Skeletal muscle satellite cell (primary cell): ENCODE measurements around the gene SKIC2.

Experiments used
- H3K27me3 ChIP-seq: 2 replicates; pipeline ENCODE4 v1.7.0; 2013; ENCODE audit warnings: low read length; ENCODE audit not compliant: control insufficient read depth, insufficient read depth
- H3K36me3 ChIP-seq: 2 replicates; pipeline ENCODE4 v1.7.0; 2013; ENCODE audit warnings: mild to moderate bottlenecking, control low read depth, low read length; ENCODE audit not compliant: insufficient read depth
- H3K4me1 ChIP-seq: 2 replicates; pipeline ENCODE4 v1.7.0; 2013; ENCODE audit warnings: low read length; ENCODE audit not compliant: control insufficient read depth, insufficient read depth
- H3K4me2 ChIP-seq: 2 replicates; pipeline ENCODE4 v1.7.0; 2013; ENCODE audit warnings: mild to moderate bottlenecking, low read length
- H3K4me3 ChIP-seq: 2 replicates; pipeline ENCODE4 v1.7.0; 2013; ENCODE audit warnings: low read length
- H3K9ac ChIP-seq: 2 replicates; pipeline ENCODE4 v1.7.0; 2013; ENCODE audit warnings: mild to moderate bottlenecking, low read depth, low read length, moderate library complexity
- H3K9me3 ChIP-seq: replicated peaks from 2 replicates; pipeline ENCODE4 v1.7.0; 2013; ENCODE audit warnings: mild to moderate bottlenecking, control low read depth, low read length

The SKIC2 gene

DNA sequence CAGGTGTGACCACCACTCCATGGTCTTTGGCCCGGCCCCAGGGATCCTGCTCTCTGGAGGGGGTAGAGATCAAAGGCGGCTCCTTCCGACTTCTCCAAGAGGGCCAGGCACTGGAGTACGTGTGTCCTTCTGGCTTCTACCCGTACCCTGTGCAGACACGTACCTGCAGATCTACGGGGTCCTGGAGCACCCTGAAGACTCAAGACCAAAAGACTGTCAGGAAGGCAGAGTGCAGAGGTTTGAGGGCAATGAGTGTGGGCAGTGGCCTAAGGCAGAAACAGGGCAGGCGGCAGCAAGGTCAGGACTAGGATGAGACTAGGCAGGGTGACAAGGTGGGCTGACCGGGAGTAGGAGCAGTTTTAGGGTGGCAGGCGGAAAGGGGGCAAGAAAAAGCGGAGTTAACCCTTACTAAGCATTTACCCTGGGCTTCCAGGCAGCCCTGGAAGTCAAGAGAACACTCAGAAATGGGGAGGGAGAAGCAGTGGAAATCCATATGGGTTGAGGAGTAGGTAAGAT is 12.5 kb upstream of the SKIC2 start:
- Histone ChIP-seq H3K9ac (no peak overlapping the region), H3K4me1 (peaks cover 23% of the 10 kb centered on the region), H3K9me3 (no peaks in the 10 kb centered on the region), H3K36me3 (peaks cover 10% of the 10 kb centered on the region), H3K4me2 (peak overlapping the region; percentile 85), H3K27me3 (peaks cover 18% of the 10 kb centered on the region), H3K4me3 (no peak overlapping the region)

DNA sequence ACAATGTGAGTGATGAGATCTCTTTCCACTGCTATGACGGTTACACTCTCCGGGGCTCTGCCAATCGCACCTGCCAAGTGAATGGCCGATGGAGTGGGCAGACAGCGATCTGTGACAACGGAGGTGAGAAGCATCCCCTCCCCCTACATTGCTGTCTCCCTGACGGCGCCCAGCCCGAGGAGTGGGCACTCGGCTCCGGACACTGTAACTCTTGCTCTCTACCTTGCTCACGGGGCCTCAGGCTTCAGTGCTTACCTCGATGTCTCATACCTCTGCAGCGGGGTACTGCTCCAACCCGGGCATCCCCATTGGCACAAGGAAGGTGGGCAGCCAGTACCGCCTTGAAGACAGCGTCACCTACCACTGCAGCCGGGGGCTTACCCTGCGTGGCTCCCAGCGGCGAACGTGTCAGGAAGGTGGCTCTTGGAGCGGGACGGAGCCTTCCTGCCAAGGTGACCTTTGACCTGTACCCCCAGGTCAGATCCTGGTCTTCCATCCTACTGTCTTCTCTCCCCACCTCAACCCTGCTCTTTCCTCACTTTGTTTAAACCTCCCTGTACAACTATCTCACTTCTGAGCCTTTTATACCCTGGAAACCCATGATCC is 11.8 kb upstream of the SKIC2 start:
- Histone ChIP-seq H3K4me3 (no peak overlapping the region), H3K27me3 (peaks cover 17% of the 10 kb centered on the region)

DNA sequence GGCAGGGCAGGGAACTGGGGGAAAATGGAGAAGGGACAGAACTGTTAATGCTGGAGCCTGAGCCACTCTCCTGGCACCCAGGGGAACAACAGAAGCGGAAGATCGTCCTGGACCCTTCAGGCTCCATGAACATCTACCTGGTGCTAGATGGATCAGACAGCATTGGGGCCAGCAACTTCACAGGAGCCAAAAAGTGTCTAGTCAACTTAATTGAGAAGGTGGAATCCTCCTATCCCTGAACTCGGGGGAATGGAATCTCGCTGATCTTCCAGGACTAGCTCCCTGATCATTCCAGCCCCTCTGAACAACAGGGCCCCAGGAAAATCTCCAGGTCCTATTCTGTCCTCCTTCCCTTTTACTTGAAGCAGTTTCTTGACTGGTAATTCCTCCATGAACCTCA is 11.1 kb upstream of the SKIC2 start:
- Histone ChIP-seq H3K27me3 (peaks cover 10% of the 10 kb centered on the region), H3K9ac (no peak overlapping the region), H3K36me3 (peaks cover 23% of the 10 kb centered on the region), H3K4me3 (no peak overlapping the region), H3K4me2 (no peak overlapping the region), H3K9me3 (no peaks in the 10 kb centered on the region), H3K4me1 (peaks cover 23% of the 10 kb centered on the region)

More for the DNA sequence above, 11.8 kb upstream of the SKIC2 start:
- H3K4me1 ChIP-seq, result peaks cover 23% of the 10 kb centered on the region
- no peaks in the 10 kb centered on the region for H3K9me3 ChIP-seq
- no peak overlapping the region for H3K4me2 ChIP-seq
- no peak overlapping the region for H3K9ac ChIP-seq
- peaks cover 18% of the 10 kb centered on the region for H3K36me3 ChIP-seq

DNA sequence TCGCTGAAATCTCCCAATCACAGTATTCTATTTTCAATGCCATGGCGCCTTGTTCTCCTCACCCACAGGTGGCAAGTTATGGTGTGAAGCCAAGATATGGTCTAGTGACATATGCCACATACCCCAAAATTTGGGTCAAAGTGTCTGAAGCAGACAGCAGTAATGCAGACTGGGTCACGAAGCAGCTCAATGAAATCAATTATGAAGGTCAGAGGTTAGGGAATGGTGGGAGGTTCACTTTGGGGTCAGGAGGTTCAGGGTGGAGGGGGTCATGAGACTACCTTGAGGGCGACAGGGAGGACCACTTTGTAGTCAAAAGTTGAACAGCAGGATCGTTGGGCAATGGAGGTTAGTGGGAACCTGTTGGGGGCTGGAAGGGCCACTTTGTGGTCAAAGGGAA is 10.7 kb upstream of the SKIC2 start:
- H3K9me3 ChIP-seq, result no peaks in the 10 kb centered on the region
- H3K4me3 ChIP-seq, result no peak overlapping the region
- H3K4me2 ChIP-seq, result no peak overlapping the region
- H3K36me3 ChIP-seq, result peaks cover 27% of the 10 kb centered on the region
- H3K27me3 ChIP-seq, result peaks cover 7% of the 10 kb centered on the region
- H3K4me1 ChIP-seq, result peaks cover 23% of the 10 kb centered on the region
- no peak overlapping the region for H3K9ac ChIP-seq

- Histone ChIP-seq H3K27me3 (peaks cover under 1% of the 10 kb centered on the region), H3K4me1 (peaks cover 23% of the 10 kb centered on the region), H3K9me3 (no peaks in the 10 kb centered on the region), H3K4me3 (no peak overlapping the region), H3K9ac (no peak overlapping the region), H3K36me3 (peaks cover 33% of the 10 kb centered on the region), H3K4me2 (no peak overlapping the region)
Observed at GRCh38 chr6:31948753-31949413, 10.1 kb upstream of the SKIC2 start.

DNA sequence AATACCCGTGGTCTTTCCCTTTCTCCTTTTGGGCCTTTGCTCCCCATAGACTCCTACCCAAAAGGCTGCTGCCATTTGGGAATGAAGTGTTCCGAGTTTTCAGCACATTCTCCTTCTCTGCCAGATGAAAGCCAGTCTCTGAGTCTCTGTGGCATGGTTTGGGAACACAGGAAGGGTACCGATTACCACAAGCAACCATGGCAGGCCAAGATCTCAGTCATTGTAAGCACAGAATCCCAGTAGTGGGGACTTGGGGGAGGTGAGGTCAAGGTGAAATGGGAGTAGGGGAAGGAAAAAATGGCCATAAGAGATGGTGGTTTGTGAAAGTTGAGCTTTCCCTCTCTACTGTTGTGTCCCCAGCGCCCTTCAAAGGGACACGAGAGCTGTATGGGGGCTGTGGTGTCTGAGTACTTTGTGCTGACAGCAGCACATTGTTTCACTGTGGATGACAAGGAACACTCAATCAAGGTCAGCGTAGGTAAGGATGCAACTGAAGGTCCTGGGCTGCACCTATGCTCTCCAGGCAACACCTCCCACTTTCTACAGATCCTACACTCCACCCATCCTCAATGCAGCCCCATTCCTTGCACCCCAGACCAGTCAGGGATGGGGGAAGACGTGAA is 8.9 kb upstream of the SKIC2 start:
- Histone ChIP-seq H3K4me3 (no peak overlapping the region), H3K4me2 (no peak overlapping the region), H3K27me3 (no peaks in the 10 kb centered on the region), H3K4me1 (peaks cover 20% of the 10 kb centered on the region), H3K36me3 (peaks cover 45% of the 10 kb centered on the region), H3K9me3 (no peaks in the 10 kb centered on the region), H3K9ac (no peak overlapping the region)

GRCh38 chr6:31952140-31952805 is 6.7 kb upstream of the SKIC2 start:
- Histone ChIP-seq H3K4me3 (no peak overlapping the region), H3K9ac (no peak overlapping the region), H3K4me2 (no peak overlapping the region), H3K36me3 (peaks cover 61% of the 10 kb centered on the region), H3K9me3 (no peaks in the 10 kb centered on the region), H3K27me3 (no peaks in the 10 kb centered on the region), H3K4me1 (peaks cover 6% of the 10 kb centered on the region)

- Histone ChIP-seq H3K27me3 (no peaks in the 10 kb centered on the region), H3K4me2 (no peak overlapping the region), H3K4me3 (no peak overlapping the region), H3K4me1 (peaks cover 12% of the 10 kb centered on the region), H3K9ac (no peak overlapping the region), H3K9me3 (no peaks in the 10 kb centered on the region), H3K36me3 (peaks cover 61% of the 10 kb centered on the region)
Observed at GRCh38 chr6:31952890-31953289, 6.1 kb upstream of the SKIC2 start.

GRCh38 chr6:31954511-31954910 is 4.5 kb upstream of the SKIC2 start:
- no peak overlapping the region for H3K4me3 ChIP-seq
- no peaks in the 10 kb centered on the region for H3K27me3 ChIP-seq
- H3K4me2 ChIP-seq, result no peak overlapping the region
- peaks cover 61% of the 10 kb centered on the region for H3K36me3 ChIP-seq
- no peaks in the 10 kb centered on the region for H3K9me3 ChIP-seq
- no peak overlapping the region for H3K9ac ChIP-seq
- peaks cover 10% of the 10 kb centered on the region for H3K4me1 ChIP-seq

GRCh38 chr6:31956796-31957195 is 2.2 kb upstream of the SKIC2 start:
- Histone ChIP-seq H3K4me2 (no peak overlapping the region), H3K36me3 (peaks cover 63% of the 10 kb centered on the region), H3K4me1 (peaks cover 15% of the 10 kb centered on the region), H3K9me3 (no peaks in the 10 kb centered on the region), H3K4me3 (no peak overlapping the region), H3K27me3 (no peaks in the 10 kb centered on the region), H3K9ac (no peak overlapping the region)

DNA sequence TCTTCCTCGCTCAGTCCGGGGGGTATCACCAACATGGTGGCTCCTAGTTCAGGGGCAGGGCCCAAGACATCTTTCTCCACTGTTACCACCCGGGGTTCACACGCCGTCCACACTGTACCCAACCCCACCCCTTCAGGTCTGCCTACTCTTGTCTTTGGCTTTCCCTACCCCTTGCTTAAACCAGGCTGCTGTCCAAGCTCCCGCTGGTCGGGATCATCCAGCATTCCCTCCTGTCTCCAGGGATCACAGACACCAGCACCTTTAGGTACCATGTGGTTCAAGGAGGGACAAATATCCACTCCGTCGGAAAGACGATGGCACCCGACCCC is 599 bp upstream of the SKIC2 start:
- H3K9me3 ChIP-seq, result no peaks in the 10 kb centered on the region
- H3K4me1 ChIP-seq, result peaks cover 15% of the 10 kb centered on the region
- H3K36me3 ChIP-seq, result peaks cover 62% of the 10 kb centered on the region
- H3K4me3 ChIP-seq, result peak overlapping the region; percentile 90
- peak overlapping the region; percentile 96 for H3K9ac ChIP-seq
- H3K4me2 ChIP-seq, result peak overlapping the region; percentile 95
- H3K27me3 ChIP-seq, result no peaks in the 10 kb centered on the region
